HepG2 (cell line): ENCODE results near the gene PDZRN4. TPM values are rescaled to one million over a fixed set of nuclear protein-coding genes. Genes with fewer than 3 reads are reported as not detected.

ENCODE experiments used
- CAMTA2 ChIP-seq: sonication (generic); formaldehyde crosslinking; IDR thresholded peaks from 2 replicates; pipeline ENCODE4 v1.4.0; 2020; ENCODE audit warnings: mild to moderate bottlenecking, missing genetic modification reagents, borderline replicate concordance
- CCAR2 ChIP-seq: fragments of 200-400 bp; formaldehyde crosslinking; optimal IDR thresholded peaks from 2 replicates; pipeline ENCODE3; 2018; ENCODE audit warnings: low read depth, mild to moderate bottlenecking, low read length, moderate library complexity
- JUNB ChIP-seq: sonication (generic); formaldehyde crosslinking; IDR thresholded peaks from 2 replicates; pipeline ENCODE4 v1.8.0; 2022; ENCODE audit warnings: missing genetic modification reagents, mild to moderate bottlenecking, borderline replicate concordance
- MEIS1 ChIP-seq: sonication (generic); formaldehyde crosslinking; IDR thresholded peaks from 2 replicates; pipeline ENCODE4 v1.9.0; 2021; ENCODE audit warnings: mild to moderate bottlenecking, missing genetic modification reagents, moderate library complexity, borderline replicate concordance
- MYC ChIP-seq: sonication (generic); formaldehyde crosslinking; IDR thresholded peaks from 2 replicates; pipeline ENCODE4 v1.9.0; 2021; ENCODE audit warnings: missing genetic modification reagents, borderline replicate concordance
- NFYB ChIP-seq: sonication (generic); formaldehyde crosslinking; IDR thresholded peaks from 2 replicates; pipeline ENCODE4 v1.4.0; 2020; ENCODE audit warnings: missing genetic modification reagents
- ZBTB26 ChIP-seq: IDR thresholded peaks from 2 replicates; pipeline ENCODE4 v1.6.1; 2016; ENCODE audit warnings: missing compliant biosample characterization, missing genetic modification reagents, borderline replicate concordance
- ZNF142 ChIP-seq: sonication (generic); formaldehyde crosslinking; IDR thresholded peaks from 2 replicates; pipeline ENCODE4 v1.4.0; 2020; ENCODE audit warnings: missing genetic modification reagents
- ZNF564 ChIP-seq: sonication (generic); formaldehyde crosslinking; IDR thresholded peaks from 2 replicates; pipeline ENCODE4 v1.8.1; 2023; ENCODE audit warnings: mild to moderate bottlenecking, missing genetic modification reagents
- ZNF574 ChIP-seq: sonication (generic); formaldehyde crosslinking; IDR thresholded peaks from 2 replicates; pipeline ENCODE4 v1.4.0; 2020; ENCODE audit warnings: missing genetic modification reagents
- ZNF780A ChIP-seq: sonication (generic); formaldehyde crosslinking; IDR thresholded peaks from 2 replicates; pipeline ENCODE4 v1.8.0; 2022; ENCODE audit warnings: mild to moderate bottlenecking, missing genetic modification reagents, moderate library complexity
- polyA plus RNA-seq, 8 experiments: library from polyadenylated mRNA; depleted of rRNA in 3 of 8; stranded (reverse) in 7 of 8; unstranded in 1 of 8; fragments of >200 nt; fragmentation: Illumina TruSeq in 4 of 8; extraction: Trizol in 4 of 8; gene quantifications; 2 replicates each; pipeline versions ENCODE4 v1.2.1 to v1.2.3, GENCODE V29; 2011 to 2016; ENCODE audit warnings: low read depth in 4 of 8, missing spikeins in 1 of 8, mixed read lengths in 1 of 8; ENCODE audit not compliant: insufficient read depth in 1 of 8
- total RNA-seq, 5 experiments: library from RNA; depleted of rRNA; stranded (reverse); fragments of >200 nt; fragmentation: Illumina TruSeq; extraction: Trizol; gene quantifications; 2 replicates each; pipeline ENCODE4 v1.2.3, GENCODE V29; 2016; ENCODE audit warnings: low read depth in 1 of 5

PDZRN4 gene
- total and polyA plus RNA-seq, 2 of the 13 experiments (the other 11 are each of a cell fraction or from before 2014, with no cell fraction given): not detected

- TF ChIP-seq ZNF142 (CRISPR knock-in tag) (no peak), NFYB (CRISPR knock-in tag) (no peak), MYC (no peak), ZNF780A (CRISPR knock-in tag) (no peak), ZNF574 (CRISPR knock-in tag) (no peak), CAMTA2 (CRISPR knock-in tag) (no peak), JUNB (no peak), ZBTB26 (CRISPR knock-in tag) (no peak), CCAR2 (no peak), ZNF564 (CRISPR knock-in tag) (no peak), MEIS1 (CRISPR knock-in tag) (no peak)
Measured at GRCh38 chr12:41362510-41362909, 174.4 kb downstream of the PDZRN4 start (continued).
